ENCODE measurements around the gene DPEP2.

GRCh38 chr16:67990018-67990386 lies 9.3 kb downstream of the DPEP2 start:
- TF ChIP-seq, protein P1, sequence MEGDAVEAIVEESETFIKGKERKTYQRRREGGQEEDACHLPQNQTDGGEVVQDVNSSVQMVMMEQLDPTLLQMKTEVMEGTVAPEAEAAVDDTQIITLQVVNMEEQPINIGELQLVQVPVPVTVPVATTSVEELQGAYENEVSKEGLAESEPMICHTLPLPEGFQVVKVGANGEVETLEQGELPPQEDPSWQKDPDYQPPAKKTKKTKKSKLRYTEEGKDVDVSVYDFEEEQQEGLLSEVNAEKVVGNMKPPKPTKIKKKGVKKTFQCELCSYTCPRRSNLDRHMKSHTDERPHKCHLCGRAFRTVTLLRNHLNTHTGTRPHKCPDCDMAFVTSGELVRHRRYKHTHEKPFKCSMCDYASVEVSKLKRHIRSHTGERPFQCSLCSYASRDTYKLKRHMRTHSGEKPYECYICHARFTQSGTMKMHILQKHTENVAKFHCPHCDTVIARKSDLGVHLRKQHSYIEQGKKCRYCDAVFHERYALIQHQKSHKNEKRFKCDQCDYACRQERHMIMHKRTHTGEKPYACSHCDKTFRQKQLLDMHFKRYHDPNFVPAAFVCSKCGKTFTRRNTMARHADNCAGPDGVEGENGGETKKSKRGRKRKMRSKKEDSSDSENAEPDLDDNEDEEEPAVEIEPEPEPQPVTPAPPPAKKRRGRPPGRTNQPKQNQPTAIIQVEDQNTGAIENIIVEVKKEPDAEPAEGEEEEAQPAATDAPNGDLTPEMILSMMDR (conservative IDR thresholded peaks at IDR 0.05 in 1 of 2, IDR thresholded peaks at IDR 0.05 in 1 of 2; ENCODE audit: extremely low read depth in 1 of 2, insufficient read depth in 1 of 2, low read depth in 1 of 2, low read length in 2 of 2): no peak
- no peak for TF ChIP-seq EZH2 (IDR thresholded peaks at IDR 0.05; ENCODE audit: borderline replicate concordance, low read length)

Measured in mammary epithelial cell (primary cell).